ENCODE data around the gene SESN1. TPM values are rescaled to one million over a fixed set of nuclear protein-coding genes. Genes with fewer than 3 reads are reported as not detected.

SESN1 gene
- total RNA-seq, 2 experiments from 2014 or later: 10.8 to 13.8 TPM

DNA sequence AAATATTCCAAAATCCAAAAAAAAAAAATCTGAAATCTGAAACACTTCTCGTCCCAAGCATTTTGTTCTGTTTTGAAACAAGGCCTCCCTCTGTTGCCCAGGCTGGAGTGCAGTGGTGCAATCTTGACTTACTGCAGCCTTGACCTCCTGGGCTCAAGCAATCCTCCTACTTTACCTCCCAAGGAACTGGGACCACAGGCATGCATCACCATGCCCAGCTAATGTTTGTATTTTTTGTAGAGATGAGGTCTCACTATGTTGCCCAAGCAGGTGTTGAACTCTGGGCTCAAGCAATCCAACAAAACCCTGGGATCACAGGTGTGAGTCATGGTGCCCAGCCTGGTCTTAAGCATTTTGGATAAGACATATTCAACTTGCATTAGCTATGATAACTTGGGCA is 13.6 kb downstream of the SESN1 start:
- ChIA-PET CTCF (ENCODE audit: unreplicated experiment) (no interaction called here), POLR2A (interaction anchor here (0.5 to 4.3 kb wide), 4 partner anchors 10 to 1213 kb away, joined by 3 to 54 read pairs (median 8); partner anchors contain the start of genes CEP57L1 and SESN1)
- no peaks in the 10 kb centered on the region for H3K9me2 ChIP-seq (ENCODE audit: insufficient read depth, low read length)
- no peaks in the 10 kb centered on the region for H3K36me3 ChIP-seq (ENCODE audit: insufficient read depth, low read length)
- H3K4me3 ChIP-seq (ENCODE audit: low read depth, low read length, poor library complexity, severe bottlenecking): no peak overlapping the region
- TF ChIP-seq CTCF (conservative IDR thresholded peaks at IDR 0.05; ENCODE audit: low read length): no peak
- TF ChIP-seq EZH2phosphoT487 (IDR thresholded peaks at IDR 0.05; ENCODE audit: borderline replicate concordance, low read depth, low read length): no peak
- H4K20me1 ChIP-seq (ENCODE audit: insufficient read depth, low read length): no peaks in the 10 kb centered on the region
- intact Hi-C loops (cut with micrococcal nuclease; ENCODE audit: unreplicated experiment): no loop called here
- BruUV-seq (replicated peaks): no TSS peak
- no peak overlapping the region; the same call in 1 of the 2 replicates for H2AFZ ChIP-seq (ENCODE audit: low read length)
- no peaks in the 10 kb centered on the region for H3K9me3 ChIP-seq (ENCODE audit: low read length)
- no peak for DNase-seq (ENCODE audit: low spot score)
- peaks cover 78% of the 10 kb centered on the region; the same call in 1 of the 2 replicates for H3K79me2 ChIP-seq (ENCODE audit: insufficient read depth, low read depth, low read length)
- peak overlapping the region; percentile 86 for H3K27ac ChIP-seq (ENCODE audit: low read depth, low read length, poor library complexity, severe bottlenecking)
- H3K4me1 ChIP-seq (ENCODE audit: insufficient read depth, low read length, poor library complexity, severe bottlenecking): peaks cover 84% of the 10 kb centered on the region
- H3K4me2 ChIP-seq (ENCODE audit: low read length): peak overlapping the region; percentile 48

- CTCF ChIA-PET (ENCODE audit: unreplicated experiment): no interaction called here
- no TSS peak for BruUV-seq (replicated peaks)
These were observed 14.7 kb downstream of the SESN1 start for GRCh38 chr6:109079981-109080380.

More at GRCh38 chr6:109079981-109080380, 14.7 kb downstream of the SESN1 start:
- Histone ChIP-seq H3K9me2 (ENCODE audit: insufficient read depth, low read length) (no peaks in the 10 kb centered on the region), H3K36me3 (ENCODE audit: insufficient read depth, low read length) (no peaks in the 10 kb centered on the region), H3K79me2 (ENCODE audit: insufficient read depth, low read depth, low read length) (peaks cover 68% of the 10 kb centered on the region; the same call in 1 of the 2 replicates), H3K9me3 (ENCODE audit: low read length) (no peaks in the 10 kb centered on the region), H3K4me3 (ENCODE audit: low read depth, low read length, poor library complexity, severe bottlenecking) (peak overlapping the region; percentile 34), H3K4me1 (ENCODE audit: insufficient read depth, low read length, poor library complexity, severe bottlenecking) (peaks cover 87% of the 10 kb centered on the region), H2AFZ (ENCODE audit: low read length) (peak overlapping the region; percentile 10; the same call in 1 of the 2 replicates), H4K20me1 (ENCODE audit: insufficient read depth, low read length) (no peaks in the 10 kb centered on the region), H3K4me2 (ENCODE audit: low read length) (peak overlapping the region; percentile 48), H3K27ac (ENCODE audit: low read depth, low read length, poor library complexity, severe bottlenecking) (peak overlapping the region; percentile 86)
- no peak for TF ChIP-seq CTCF (conservative IDR thresholded peaks at IDR 0.05; ENCODE audit: low read length)
- no peak for TF ChIP-seq EZH2phosphoT487 (IDR thresholded peaks at IDR 0.05; ENCODE audit: borderline replicate concordance, low read depth, low read length)
- POLR2A ChIA-PET: interaction anchor here (0.6 to 4.3 kb wide), 12 partner anchors 8 to 347 kb away, joined by 3 to 54 read pairs (median 3); partner anchors contain the start of genes CD164, CEP57L1 and SESN1
- intact Hi-C loops (cut with micrococcal nuclease; ENCODE audit: unreplicated experiment): no loop called here
- peak; percentile 70 for DNase-seq (ENCODE audit: low spot score)

Data from OCI-LY7 (cell line).